ENCODE results near the gene AHDC1.

- TF ChIP-seq POLR2A (IDR thresholded peaks at IDR 0.05; ENCODE audit: low read length) (no peak), GATA1 (IDR thresholded peaks at IDR 0.05; ENCODE audit: low read depth, low read length) (no peak)
Measured at GRCh38 chr1:27513528-27513927, 90.4 kb downstream of the AHDC1 start.

All from erythroblast (primary cell).